Right atrium auricular region (tissue), 2 donors: ENCODE results near the gene SIT1. TPM values are rescaled to one million over a fixed set of nuclear protein-coding genes. Genes with fewer than 3 reads are reported as not detected.
"Not testable (repeated sequence)": the region's sequence is repeated elsewhere in the genome, so short reads cannot be mapped to it uniquely, and the experiment has no call there.

Experiments
- DNase-seq: peaks from one replicate; pipeline ENCODE4 v3.0.0-alpha.2; 2019; ENCODE audit warnings: low spot score
- H3K27ac ChIP-seq, 2 donors: fragments of 200-600 bp; sonication (generic); 1 replicate in 1 of 2; 2 replicates in 1 of 2; pipeline ENCODE4 v1.5.1; 2016 to 2019
- H3K27me3 ChIP-seq, 2 donors: fragments of 200-600 bp; sonication (generic); one replicate each; pipeline versions ENCODE4 v1.5.1 to v1.6.0; 2017 to 2019
- H3K36me3 ChIP-seq: fragments of 200-600 bp; sonication (generic); one replicate; pipeline ENCODE4 v1.5.1; 2016
- H3K4me1 ChIP-seq, 2 donors: fragments of 200-600 bp; sonication (generic); one replicate each; pipeline versions ENCODE4 v1.5.1 to v1.6.0; 2017 to 2019
- H3K4me3 ChIP-seq, 2 donors: fragments of 200-600 bp; sonication (generic); 1 replicate in 1 of 2; 2 replicates in 1 of 2; pipeline ENCODE4 v1.5.1; 2017 to 2019; ENCODE audit warnings: mild to moderate bottlenecking in 1 of 2, moderate library complexity in 1 of 2
- H3K9me3 ChIP-seq, 2 donors: fragments of 200-600 bp; sonication (generic); one replicate each; pipeline ENCODE4 v1.5.1; 2019
- total RNA-seq, 2 donors: library from RNA; depleted of rRNA; stranded (reverse); fragments of >200 nt; gene quantifications; one replicate each; pipeline ENCODE4 v1.1.0, GENCODE V29; 2016
- TF ChIP-seq, protein P1 (sequence below), 2 donors: fragments of 200-600 bp; sonication (generic); IDR thresholded peaks; one replicate each; pipeline ENCODE4 v1.5.1; 2019; ENCODE audit warnings: antibody characterized with exemption in 2 of 2

SIT1 gene
- total RNA-seq, 2 donors from 2014 or later, result 0.55 TPM; not detected in 1

DNA sequence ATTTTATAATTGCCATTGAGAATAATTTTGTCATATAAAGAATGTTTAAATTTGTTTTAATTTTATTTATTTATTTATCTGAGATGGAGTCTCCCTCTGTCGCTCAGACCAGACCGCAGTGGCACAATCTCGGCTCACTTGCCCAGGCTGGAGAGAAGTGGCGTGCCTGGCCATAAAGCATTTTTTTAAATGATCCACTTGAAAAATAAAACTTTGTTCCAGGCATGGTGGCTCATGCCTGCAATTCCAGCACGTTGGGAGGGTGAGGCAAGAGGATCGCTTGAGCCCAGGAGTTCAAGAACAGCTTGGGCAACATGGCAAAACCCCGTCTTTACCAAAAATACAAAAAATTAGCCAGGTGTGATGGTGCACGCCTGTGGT is 2.1 kb upstream of the SIT1 start:
- no peak overlapping the region for H3K4me3 ChIP-seq
- no peaks in the 10 kb centered on the region for H3K9me3 ChIP-seq
- no peaks in the 10 kb centered on the region for H3K27me3 ChIP-seq
- no peak for DNase-seq
- no peak overlapping the region for H3K27ac ChIP-seq
- TF ChIP-seq, protein P1, sequence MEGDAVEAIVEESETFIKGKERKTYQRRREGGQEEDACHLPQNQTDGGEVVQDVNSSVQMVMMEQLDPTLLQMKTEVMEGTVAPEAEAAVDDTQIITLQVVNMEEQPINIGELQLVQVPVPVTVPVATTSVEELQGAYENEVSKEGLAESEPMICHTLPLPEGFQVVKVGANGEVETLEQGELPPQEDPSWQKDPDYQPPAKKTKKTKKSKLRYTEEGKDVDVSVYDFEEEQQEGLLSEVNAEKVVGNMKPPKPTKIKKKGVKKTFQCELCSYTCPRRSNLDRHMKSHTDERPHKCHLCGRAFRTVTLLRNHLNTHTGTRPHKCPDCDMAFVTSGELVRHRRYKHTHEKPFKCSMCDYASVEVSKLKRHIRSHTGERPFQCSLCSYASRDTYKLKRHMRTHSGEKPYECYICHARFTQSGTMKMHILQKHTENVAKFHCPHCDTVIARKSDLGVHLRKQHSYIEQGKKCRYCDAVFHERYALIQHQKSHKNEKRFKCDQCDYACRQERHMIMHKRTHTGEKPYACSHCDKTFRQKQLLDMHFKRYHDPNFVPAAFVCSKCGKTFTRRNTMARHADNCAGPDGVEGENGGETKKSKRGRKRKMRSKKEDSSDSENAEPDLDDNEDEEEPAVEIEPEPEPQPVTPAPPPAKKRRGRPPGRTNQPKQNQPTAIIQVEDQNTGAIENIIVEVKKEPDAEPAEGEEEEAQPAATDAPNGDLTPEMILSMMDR (IDR thresholded peaks at IDR 0.05), result no peak
- peaks cover 0 to 9% of the 10 kb centered on the region in 2 donors for H3K4me1 ChIP-seq
- no peaks in the 10 kb centered on the region for H3K36me3 ChIP-seq

DNA sequence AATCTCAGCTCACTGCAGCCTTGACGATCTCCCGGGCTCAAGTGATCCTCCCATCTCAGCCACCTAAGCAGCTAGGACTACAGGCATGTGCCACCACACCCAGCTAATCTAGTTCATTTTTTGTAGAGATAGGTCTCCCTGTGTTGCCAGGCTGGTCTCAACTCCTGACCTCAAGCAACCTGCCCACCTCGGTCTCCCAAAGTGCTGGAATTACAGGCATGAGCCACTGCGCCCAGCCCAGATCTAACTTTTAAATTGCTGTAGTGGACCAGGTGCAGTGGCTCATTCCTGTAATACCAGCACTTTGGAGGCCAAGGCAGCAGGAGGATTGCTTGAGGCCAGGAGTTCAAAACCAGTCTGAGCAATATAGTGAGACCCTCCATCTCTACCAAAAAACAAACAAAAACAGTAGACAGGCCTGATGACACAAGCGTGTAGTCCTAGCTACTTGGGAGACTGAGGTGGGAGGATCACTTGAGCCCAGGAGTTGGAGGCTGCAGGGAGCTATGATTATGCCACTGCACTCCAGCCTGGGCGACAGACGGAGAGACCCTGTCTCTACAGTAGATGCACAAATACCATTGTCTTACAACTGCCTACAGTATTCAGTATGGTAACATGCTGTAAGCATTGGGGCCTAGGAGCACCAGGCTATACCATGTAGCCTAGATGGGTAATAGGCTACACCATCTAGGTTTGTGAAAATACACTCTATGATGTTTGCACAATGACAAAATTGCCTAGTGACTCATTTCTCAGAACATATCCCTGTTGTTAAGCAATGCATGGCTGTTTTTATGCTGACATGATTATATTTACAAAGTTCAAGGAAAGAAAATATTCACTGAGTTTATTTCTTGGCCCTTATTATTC is 1.5 kb upstream of the SIT1 start:
- Histone ChIP-seq H3K9me3 (no peaks in the 10 kb centered on the region), H3K27ac (no peak overlapping the region), H3K36me3 (no peaks in the 10 kb centered on the region), H3K4me1 (peaks cover 0 to 8% of the 10 kb centered on the region in 2 donors), H3K27me3 (no peaks in the 10 kb centered on the region), H3K4me3 (no peak overlapping the region)
- no peak for DNase-seq
- TF ChIP-seq, protein P1 (IDR thresholded peaks at IDR 0.05), result no peak

DNA sequence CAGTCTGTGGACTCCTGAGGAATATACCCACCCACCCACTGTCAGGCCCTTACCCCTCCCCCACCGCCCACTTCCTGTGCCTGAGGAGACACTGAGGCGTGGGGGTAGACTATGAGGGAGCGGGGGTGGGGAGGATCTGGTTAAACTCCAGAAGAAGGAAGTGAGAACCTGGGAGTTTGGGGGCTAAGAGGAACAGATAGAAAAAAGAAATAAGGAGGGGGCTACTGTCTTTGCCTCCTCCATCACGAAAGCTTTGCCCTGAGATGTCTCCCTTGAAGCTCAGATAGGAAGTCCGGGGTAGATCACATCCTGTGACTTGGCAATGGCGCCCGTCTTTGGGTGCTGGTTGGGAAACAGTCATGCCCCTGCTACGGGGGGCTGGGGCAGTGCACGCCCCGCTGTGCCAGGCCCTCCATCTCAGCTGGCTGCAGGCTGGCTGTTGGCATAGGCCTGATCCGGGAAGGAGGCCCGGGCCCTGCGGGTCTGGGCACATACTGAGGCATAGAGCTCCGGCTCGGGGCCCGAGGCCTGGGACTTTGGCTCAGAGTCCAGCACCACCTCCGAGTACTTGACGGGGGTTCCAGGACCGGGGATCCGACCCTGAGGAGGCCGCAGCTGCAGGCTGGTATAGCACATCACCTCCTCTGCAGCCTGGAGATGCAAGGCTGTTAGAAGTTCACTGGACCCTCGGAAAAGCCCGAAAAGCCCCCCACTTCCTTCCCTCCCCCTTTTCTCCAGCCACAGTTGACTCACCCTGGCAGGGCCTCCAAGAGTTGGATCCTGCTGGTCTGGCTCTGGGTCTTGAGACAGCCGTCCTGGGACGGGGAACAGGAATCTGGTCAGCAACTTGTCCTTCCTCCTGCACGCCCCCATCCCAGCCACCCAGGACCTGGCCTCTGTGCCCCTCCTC is 1.0 kb downstream of the SIT1 start:
- Histone ChIP-seq H3K36me3 (no peaks in the 10 kb centered on the region), H3K4me3 (peak overlapping the region in 1 of 2 donors; percentile 6), H3K27ac (peak overlapping the region; percentile 41 to 42), H3K4me1 (peaks cover 0 to 15% of the 10 kb centered on the region in 2 donors), H3K27me3 (no peaks in the 10 kb centered on the region), H3K9me3 (no peaks in the 10 kb centered on the region)
- TF ChIP-seq, protein P1 (IDR thresholded peaks at IDR 0.05), result no peak
- DNase-seq, result no peak

GRCh38 chr9:35646533-35647265 is 4.0 kb downstream of the SIT1 start:
- peak; percentile 93 for DNase-seq
- TF ChIP-seq, protein P1 (IDR thresholded peaks at IDR 0.05), result peak; percentile 89 to 99
- H3K27me3 ChIP-seq, result no peaks in the 10 kb centered on the region
- no peaks in the 10 kb centered on the region for H3K36me3 ChIP-seq
- H3K4me3 ChIP-seq, result peak overlapping the region; percentile 55 to 58
- H3K9me3 ChIP-seq, result no peaks in the 10 kb centered on the region
- peak overlapping the region; percentile 86 to 91 for H3K27ac ChIP-seq
- peaks cover 0 to 15% of the 10 kb centered on the region in 2 donors for H3K4me1 ChIP-seq

DNA sequence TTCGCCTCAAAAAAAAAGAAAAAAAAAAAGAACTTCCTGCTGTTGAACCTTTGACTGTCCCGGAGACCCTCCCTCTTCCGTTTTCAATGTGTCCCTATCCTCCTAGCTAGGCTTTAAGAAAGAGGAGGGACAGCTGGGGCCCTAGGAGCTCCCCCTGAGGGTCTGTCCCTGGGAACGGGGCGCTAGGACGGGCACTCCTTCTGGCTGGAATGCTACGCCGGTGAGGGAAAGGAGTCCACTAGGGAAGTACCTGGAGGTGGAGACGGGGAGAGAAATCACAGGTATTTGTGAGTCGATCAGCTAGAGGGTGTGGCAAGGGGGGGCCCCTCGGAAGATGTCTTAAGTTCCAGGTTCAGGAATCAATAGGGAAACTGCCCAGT is 4.6 kb downstream of the SIT1 start:
- Histone ChIP-seq H3K27me3 (no peaks in the 10 kb centered on the region), H3K4me1 (peaks cover 0 to 15% of the 10 kb centered on the region in 2 donors), H3K9me3 (no peaks in the 10 kb centered on the region), H3K4me3 (peak overlapping the region; percentile 55 to 58), H3K27ac (peak overlapping the region; percentile 86 to 91), H3K36me3 (no peaks in the 10 kb centered on the region)
- no peak for DNase-seq
- TF ChIP-seq, protein P1 (IDR thresholded peaks at IDR 0.05), result no peak

- peak overlapping the region; percentile 86 to 91 for H3K27ac ChIP-seq
- not testable (repeated sequence) for DNase-seq, H3K27me3 ChIP-seq, H3K36me3 ChIP-seq, H3K9me3 ChIP-seq
- H3K4me3 ChIP-seq, result peak overlapping the region; percentile 55 to 58
- peaks cover 0 to 15% of the 10 kb centered on the region in 2 donors for H3K4me1 ChIP-seq
These were observed 5.0 kb downstream of the SIT1 start for GRCh38 chr9:35645736-35646135.
